Measurements from ENCODE around the gene ANKDD1A. TPM values are rescaled to one million over a fixed set of nuclear protein-coding genes. Genes with fewer than 3 reads are reported as not detected.
A peak's percentile ranks its signal among the peaks of the same experiment; 100 is the strongest.

ANKDD1A gene
- polyA plus RNA-seq, 3 donors: 0.49 to 3.5 (median 0.90) TPM

- no peak for DNase-seq
- H4K20me1 ChIP-seq (ENCODE audit: insufficient read depth, low read length): peaks cover 60% of the 10 kb centered on the region
- H3K4me3 Mint-ChIP-seq: no peak overlapping the region
- peaks cover 73% of the 10 kb centered on the region for H3K4me1 Mint-ChIP-seq
- H3K79me2 ChIP-seq (ENCODE audit: insufficient read depth, low read length): peaks cover 40% of the 10 kb centered on the region
- H3K4me2 ChIP-seq (replicated peaks; ENCODE audit: extremely low read depth, low read length, poor library complexity, severe bottlenecking): no peak overlapping the region
- H3K9ac ChIP-seq (ENCODE audit: insufficient read depth, low read length, poor library complexity, severe bottlenecking): no peak overlapping the region
- intact Hi-C loops (cut with micrococcal nuclease): loop anchor here in 1 of 2 donors (5.0 kb wide), 1 partner anchor 38 kb away; no protein-coding TSS in a partner anchor
- no peaks in the 10 kb centered on the region for H3K27me3 ChIP-seq (ENCODE audit: control insufficient read depth in 2 of 2, insufficient read depth in 2 of 2, low read length in 2 of 2)
- peak overlapping the region; percentile 24 to 95 (median 92) for H3K27ac Mint-ChIP-seq
- H3K27me3 Mint-ChIP-seq (ENCODE audit: low read depth in 3 of 3): no peaks in the 10 kb centered on the region
- no peak for TF ChIP-seq CTCF (IDR thresholded peaks at IDR 0.05)
- peak overlapping the region; percentile 30 to 79 for H3K27ac ChIP-seq (ENCODE audit: low read depth in 1 of 2, low read length in 2 of 2)
- H3K4me3 ChIP-seq (replicated peaks in 1 of 3; ENCODE audit: low read depth in 2 of 3, low read length in 3 of 3): no peak overlapping the region
- peaks cover 66 to 84% of the 10 kb centered on the region in 2 donors for H3K4me1 ChIP-seq (ENCODE audit: control insufficient read depth in 1 of 2, insufficient read depth in 2 of 2, low read length in 2 of 2)
- peaks cover 0 to 3% (median 0%) of the 10 kb centered on the region in 7 donors for H3K9me3 Mint-ChIP-seq
- H3K36me3 ChIP-seq (replicated peaks in 1 of 2; ENCODE audit: control insufficient read depth in 1 of 2, insufficient read depth in 2 of 2, low read length in 2 of 2): peaks cover 33 to 44% of the 10 kb centered on the region in 2 donors
- H3K36me3 Mint-ChIP-seq: peaks cover 51 to 62% of the 10 kb centered on the region in 2 donors
- H3K9me3 ChIP-seq (replicated peaks in 1 of 2; ENCODE audit: control insufficient read depth in 1 of 2, insufficient read depth in 1 of 2, low read length in 2 of 2): no peaks in the 10 kb centered on the region
- no peak overlapping the region for H2AFZ ChIP-seq (ENCODE audit: insufficient read depth, low read depth, low read length, poor library complexity, severe bottlenecking)
Observed at GRCh38 chr15:64869501-64869900, 42.2 kb upstream of the ANKDD1A start.

- Histone ChIP-seq H4K20me1 (ENCODE audit: insufficient read depth, low read length) (peaks cover 51% of the 10 kb centered on the region), H3K27ac (ENCODE audit: low read depth in 1 of 2, low read length in 2 of 2) (peak overlapping the region; percentile 79 to 89), H3K27me3 (ENCODE audit: control insufficient read depth in 2 of 2, insufficient read depth in 2 of 2, low read length in 2 of 2) (no peaks in the 10 kb centered on the region), H3K36me3 (replicated peaks in 1 of 2; ENCODE audit: control insufficient read depth in 1 of 2, insufficient read depth in 2 of 2, low read length in 2 of 2) (peaks cover 24 to 36% of the 10 kb centered on the region in 2 donors), H3K9ac (ENCODE audit: insufficient read depth, low read length, poor library complexity, severe bottlenecking) (no peak overlapping the region), H3K4me3 (replicated peaks in 1 of 3; ENCODE audit: low read depth in 2 of 3, low read length in 3 of 3) (no peak overlapping the region), H3K79me2 (ENCODE audit: insufficient read depth, low read length) (peaks cover 31% of the 10 kb centered on the region), H3K4me1 (ENCODE audit: control insufficient read depth in 1 of 2, insufficient read depth in 2 of 2, low read length in 2 of 2) (peaks cover 74 to 90% of the 10 kb centered on the region in 2 donors), H3K4me2 (replicated peaks; ENCODE audit: extremely low read depth, low read length, poor library complexity, severe bottlenecking) (no peak overlapping the region), H3K9me3 (replicated peaks in 1 of 2; ENCODE audit: control insufficient read depth in 1 of 2, insufficient read depth in 1 of 2, low read length in 2 of 2) (no peaks in the 10 kb centered on the region), H2AFZ (ENCODE audit: insufficient read depth, low read depth, low read length, poor library complexity, severe bottlenecking) (no peak overlapping the region)
- Mint-ChIP-seq H3K36me3 (peaks cover 49 to 55% of the 10 kb centered on the region in 2 donors), H3K9me3 (peaks cover 0 to 3% (median 0%) of the 10 kb centered on the region in 7 donors), H3K27me3 (ENCODE audit: low read depth in 3 of 3) (peaks cover 0 to 2% (median 0%) of the 10 kb centered on the region in 3 donors), H3K4me3 (peak overlapping the region in 1 of 2 donors; percentile 4), H3K4me1 (peaks cover 81% of the 10 kb centered on the region), H3K27ac (peak overlapping the region; percentile 89 to 95 (median 92))
- no peak for TF ChIP-seq CTCF (IDR thresholded peaks at IDR 0.05)
- 4% methylated on average over 5 of the region's 9 CpGs for WGBS (ENCODE audit: insufficient coverage)
- intact Hi-C loops (cut with micrococcal nuclease): no loop called here
- peak in 2 of 3 donors; percentile 56 to 87 for DNase-seq
Observed at GRCh38 chr15:64870353-64870752, 41.3 kb upstream of the ANKDD1A start.

All from CD14-positive monocyte (primary cell).